AG20443 (cell line): Measurements from ENCODE around the gene CRADD.
A peak's percentile ranks its signal among the peaks of the same experiment; 100 is the strongest.
"Not testable (repeated sequence)": the region's sequence is repeated elsewhere in the genome, so short reads cannot be mapped to it uniquely, and the experiment has no call there.

Source experiments
- DNase-seq: peaks from one replicate; pipeline ENCODE4 v3.0.0; 2012; ENCODE audit warnings: low spot score, mixed read lengths

The CRADD gene

DNA sequence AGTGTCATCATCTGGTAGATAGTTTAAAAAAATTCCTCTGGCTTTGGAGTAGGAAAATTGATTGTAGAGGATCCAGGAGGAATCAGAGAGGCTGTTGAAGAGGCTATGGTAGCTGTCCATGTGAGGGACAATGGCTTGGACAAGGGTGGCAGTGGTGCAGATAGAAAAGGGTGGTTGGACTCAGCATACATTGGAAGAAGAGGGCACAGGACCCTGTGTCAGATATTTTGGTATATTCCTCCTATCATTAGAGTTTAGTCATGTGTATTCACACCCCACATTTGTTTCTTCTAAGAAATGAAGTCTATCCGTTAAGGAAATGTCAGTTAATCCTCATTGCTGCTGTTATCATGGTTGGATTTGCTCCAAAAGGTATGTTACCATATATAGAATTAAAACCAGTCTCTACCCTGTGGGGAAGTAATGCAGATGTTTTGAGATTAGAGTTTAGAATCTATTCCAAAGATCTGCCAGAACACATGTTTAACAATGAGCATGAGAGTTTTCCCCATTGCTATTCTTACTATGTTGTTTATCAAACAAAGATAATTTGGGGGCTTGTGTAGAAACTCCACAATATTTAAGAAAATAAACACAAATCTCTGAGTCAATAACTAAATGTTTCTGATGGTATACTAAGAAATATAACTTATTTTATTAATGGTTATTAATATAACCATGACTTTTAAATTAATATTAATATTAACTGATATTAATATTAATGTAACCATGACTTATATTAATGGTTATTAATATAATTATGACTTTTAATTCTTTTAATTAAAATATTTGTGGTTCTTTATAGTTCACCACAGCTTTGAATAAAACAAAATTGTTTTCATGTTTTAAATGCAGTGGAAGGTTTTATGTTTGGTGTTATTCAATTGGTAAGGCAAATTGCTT is 80.9 kb downstream of the CRADD start:
- no peak for DNase-seq

- DNase-seq = no peak
Measured at GRCh38 chr12:93758801-93759373, 81.7 kb downstream of the CRADD start.

GRCh38 chr12:93759512-93760081 is 82.4 kb downstream of the CRADD start:
- no peak for DNase-seq

DNA sequence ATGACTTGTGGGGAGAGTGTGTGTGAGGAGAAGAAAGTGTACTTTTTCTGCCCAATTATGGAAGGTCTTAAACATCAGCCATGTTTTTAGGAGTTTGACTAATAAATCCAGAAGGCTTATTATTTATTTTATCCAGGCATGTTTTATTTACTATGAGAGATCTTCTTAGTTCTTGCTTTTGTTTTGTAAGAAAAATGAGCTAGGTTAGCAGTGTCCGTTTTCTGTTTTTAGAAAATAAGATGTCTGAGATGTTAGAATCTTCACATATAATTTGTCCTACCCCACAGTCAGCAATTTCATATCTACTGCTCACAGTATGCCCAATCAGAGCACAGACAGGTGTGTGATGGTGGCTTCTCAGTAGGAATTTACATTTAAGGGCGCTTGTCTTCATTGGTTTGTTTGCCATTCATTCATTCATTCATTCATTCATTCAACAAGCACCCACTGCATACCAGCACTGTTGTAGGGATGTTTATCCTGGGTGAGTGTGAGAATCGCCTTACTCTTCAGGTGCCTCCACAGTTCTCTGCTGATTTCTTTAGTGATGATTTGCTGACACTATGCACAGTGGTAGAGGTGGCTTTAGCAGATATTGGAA is 83.2 kb downstream of the CRADD start:
- DNase-seq = no peak

- peak; percentile 49 for DNase-seq
Measured at GRCh38 chr12:93762059-93762719, 85.0 kb downstream of the CRADD start.

DNA sequence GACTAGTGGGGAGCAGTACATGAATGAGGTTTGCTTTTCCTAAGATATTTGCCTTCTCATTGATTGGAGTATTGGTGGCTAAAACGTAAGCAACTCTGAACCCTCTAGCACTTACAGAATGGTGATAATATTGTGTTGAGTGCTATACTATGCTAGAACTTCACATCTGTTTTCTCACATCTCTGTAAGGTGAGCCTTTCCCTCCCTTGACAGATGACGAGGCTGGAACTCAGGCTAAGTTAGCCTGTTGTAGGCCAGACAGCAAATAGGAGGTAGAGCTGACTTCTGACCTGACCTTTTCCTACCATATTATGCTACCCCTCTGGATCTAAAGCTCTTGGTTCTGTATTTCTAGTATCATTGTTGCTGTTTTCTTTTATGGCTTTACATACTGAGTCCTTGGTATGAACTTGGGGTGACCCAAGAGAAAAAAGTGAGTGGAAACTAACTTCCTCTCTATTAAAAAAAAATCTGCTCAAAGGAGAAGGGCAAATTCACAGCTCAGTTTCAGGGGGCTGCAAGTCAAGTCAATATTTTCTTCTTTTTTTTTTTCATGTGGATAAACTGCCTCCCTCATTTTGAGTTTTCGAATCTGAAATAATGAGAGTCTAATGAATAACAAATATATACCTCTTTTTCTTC is 85.9 kb downstream of the CRADD start:
- no peak for DNase-seq

DNA sequence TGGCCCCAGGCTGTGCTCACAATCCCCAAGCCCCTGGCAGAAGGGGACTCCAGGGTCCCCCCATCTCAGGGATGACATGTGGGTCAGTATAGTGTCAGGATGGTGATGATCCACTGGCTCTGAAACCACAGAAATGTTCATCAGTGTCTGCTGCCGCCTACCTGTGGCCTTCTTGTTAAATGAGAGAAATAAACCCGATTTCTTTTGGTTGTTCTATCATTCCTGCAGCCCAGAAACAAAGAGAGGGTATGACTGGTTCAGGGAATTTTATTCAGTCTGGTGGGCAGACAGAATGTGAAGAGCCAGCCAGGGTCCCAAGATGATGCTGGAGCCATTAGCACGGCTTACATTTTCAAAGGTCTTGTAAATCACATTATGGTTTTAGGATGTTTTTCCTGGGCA is 86.6 kb downstream of the CRADD start:
- no peak for DNase-seq

GRCh38 chr12:93766371-93766770 is 89.2 kb downstream of the CRADD start:
- no peak for DNase-seq

DNA sequence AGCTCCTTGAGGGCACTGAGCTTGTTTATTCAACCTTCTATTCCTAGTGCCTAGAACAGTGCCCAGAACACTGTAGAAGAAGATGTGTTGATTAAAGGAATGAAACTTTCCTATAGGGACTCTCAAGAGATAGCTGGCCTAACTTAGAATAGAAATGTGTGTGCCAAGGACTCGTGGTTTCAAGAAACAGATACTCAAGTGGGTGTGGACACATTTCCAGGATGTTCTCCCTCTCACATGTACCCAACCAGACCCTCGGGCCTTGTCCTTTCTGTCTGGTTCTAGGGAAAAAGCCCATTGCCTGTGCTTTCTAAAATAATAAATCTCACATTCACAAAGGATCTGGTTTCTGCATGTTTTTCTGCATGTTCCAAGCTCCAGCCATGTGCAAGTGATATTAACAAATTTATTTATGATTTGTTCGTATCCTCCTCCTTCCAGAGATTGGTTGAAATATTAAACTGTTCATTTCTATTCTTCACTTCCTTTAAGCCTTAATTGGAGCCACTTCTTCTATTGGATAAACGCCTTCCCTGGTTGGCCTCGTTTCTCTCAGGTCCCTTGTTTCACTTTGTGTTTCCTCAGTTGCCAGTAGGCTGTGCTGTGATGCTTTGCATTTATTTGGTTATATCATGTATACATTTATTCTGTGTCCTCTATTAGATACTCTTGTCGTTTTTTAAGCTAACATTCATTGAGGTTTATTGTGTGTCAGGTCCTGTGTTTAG is 89.8 kb downstream of the CRADD start:
- peak; percentile 64 for DNase-seq

DNA sequence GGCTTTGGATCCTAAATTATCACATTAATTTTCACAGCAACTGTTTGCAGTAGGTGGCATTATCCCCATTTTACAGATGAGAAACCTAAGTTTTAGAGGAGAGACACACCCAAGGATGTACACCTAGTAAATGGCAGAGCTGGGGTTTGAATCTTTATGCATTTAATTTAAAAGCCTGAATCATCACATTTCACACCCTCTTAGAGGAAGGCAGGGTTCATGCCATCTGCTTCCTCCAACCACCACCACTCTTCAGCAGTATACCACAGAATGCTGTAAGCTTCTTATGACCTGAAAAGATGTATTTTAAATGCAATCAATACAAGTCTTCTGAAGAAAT is 90.3 kb downstream of the CRADD start:
- no peak for DNase-seq

DNA sequence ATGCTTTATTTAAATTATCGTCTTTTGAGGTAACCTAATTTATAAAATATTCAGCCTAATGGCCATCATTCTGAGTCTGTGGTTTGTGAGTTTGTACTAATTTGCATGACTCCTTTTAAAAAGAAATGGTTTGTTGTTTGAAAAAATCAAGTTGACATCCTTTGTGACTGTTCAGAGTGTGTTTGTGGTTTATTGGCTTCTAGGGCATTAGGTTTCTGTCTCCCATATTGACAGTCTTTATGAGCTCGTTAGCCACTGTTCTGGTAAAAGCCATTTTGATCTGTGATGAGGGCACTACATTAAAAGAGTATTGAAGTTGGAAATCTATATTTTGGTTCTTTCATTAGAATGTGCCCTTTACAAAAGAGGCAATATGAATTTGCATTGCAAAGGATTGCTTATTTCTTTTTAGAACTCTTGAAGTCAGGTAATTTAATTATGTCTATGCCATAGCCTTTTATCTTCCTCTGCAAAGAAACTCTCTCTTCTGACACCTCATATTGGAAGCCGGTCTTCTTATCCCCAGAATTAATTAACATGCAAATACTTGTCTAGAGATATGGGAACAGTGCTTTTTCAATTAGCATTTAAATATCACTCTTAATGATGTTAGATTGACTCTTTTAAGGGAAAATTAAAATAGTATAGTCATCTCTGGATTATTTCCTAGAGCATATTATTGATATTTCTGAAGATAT is 95.0 kb downstream of the CRADD start:
- DNase-seq = no peak

DNA sequence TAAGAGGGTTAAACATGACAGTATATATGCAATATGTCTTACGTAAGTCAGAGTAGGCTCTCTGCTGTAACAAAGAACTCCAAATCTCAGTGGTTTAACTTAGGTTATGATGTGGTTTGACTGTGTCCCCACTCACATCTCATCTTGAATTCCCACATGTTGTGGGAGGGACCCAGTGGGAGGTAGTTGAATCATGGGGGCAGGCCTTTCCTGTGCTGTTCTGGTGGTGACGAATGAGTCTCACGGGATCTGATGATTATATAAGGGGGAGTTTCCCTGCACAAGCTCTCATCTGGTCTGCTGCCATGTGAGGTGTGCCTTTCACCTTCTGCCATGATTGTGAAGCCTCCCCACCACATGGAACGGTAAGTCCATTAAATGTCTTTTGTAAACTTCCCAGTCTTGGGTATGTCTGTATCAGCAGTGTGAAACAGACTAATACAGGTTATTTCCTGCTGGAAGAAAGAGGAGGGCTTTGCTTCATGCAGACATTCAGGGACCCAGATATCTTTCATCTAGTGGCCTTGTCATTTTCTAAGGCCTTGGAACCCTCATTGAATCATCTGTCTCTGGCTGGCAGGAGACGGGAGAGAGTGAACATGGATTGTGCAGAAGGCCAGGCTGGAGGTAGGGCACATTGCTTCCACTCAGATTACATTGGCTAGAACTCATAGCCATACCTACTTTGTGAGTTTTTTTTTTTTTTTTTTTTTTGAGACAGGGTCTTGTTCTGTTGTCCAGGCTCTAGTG is 96.1 kb downstream of the CRADD start:
- no peak for DNase-seq

DNA sequence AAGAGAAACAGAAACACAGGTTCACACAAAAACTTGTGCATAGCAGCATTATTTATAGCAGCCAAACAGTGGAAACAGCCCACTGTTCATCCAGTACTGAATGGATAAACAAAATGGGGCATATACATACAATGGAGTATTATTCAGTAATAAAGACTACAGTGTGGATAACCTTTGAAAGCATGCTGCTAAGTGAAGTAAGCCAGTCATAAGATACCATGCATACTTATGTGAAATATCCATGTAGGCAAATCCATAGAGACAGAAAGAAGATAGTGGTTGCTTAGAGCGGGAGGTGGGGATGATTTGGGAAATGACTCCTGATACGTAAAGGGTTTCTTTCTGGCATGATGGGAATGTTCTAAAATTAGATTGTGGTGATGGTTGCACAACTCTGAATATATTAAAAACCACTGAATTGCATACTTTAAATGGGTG is 99.4 kb downstream of the CRADD start:
- peak; percentile 56 for DNase-seq

DNA sequence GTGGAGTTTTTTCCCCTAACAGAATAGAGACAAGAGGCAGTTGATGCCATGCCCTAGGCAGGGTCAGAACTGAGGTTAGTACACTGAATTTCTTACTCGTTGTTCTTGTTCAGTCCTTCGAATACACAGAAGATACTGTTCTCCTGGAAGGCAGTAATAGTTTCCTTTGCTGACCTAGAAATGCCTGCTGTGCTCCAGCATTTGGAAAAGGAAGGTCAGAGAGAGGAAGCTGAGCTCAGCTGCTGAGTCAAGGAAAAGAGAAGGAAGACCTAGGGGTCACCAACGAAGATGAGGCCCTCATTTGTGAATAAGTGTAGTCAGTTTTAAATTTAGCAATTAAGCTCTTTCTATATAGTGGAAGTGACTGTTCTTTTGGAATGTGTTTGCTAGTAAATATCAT is 100.1 kb downstream of the CRADD start:
- peak; percentile 20 for DNase-seq

DNA sequence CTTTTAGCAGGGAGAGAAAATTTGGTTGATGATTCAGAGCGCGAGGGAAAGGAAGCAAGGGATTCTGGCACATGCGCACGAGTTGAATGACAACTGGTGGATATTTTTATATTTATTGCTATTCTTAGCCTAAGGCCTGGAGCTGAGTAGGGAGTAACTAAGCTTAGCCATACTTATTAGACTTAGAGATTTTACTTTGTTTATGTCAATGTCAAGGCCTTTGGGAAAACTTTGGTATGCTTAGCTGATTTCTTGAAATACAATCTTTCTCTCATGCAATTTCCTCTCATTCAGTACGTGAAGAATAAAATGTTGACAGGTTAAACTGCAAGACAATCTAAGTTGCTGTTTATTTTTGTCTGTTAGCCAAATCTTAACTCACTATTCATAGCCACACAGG is 101.1 kb downstream of the CRADD start:
- peak; percentile 77 for DNase-seq

GRCh38 chr12:93778766-93779165 is 101.6 kb downstream of the CRADD start:
- no peak for DNase-seq

DNA sequence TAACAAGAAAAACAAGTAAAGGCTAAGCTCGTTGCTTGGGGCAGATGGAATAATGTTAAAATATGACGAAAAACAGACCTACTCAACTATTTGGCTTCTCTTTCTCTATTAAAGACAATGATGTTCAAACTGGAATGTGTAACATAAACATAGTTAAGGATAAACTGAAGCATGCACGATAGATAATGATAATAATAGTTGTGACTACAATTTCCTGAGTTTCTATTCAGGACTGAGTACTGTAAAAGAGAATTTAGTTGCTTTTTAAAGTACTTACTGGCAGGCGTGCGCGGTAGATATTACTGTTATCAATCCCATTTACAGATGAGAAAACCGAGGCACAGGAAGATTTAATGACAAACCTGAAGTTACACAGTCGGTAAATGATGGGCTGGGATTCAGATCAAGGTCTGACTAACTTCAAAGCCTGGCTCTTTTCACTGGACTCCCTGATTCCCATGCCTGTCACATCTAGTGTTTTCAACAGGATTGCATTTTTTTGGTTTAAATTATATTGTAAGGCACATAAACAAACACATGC is 103.0 kb downstream of the CRADD start:
- no peak for DNase-seq

GRCh38 chr12:93780886-93781285 is 103.7 kb downstream of the CRADD start:
- DNase-seq = not testable (repeated sequence)

DNA sequence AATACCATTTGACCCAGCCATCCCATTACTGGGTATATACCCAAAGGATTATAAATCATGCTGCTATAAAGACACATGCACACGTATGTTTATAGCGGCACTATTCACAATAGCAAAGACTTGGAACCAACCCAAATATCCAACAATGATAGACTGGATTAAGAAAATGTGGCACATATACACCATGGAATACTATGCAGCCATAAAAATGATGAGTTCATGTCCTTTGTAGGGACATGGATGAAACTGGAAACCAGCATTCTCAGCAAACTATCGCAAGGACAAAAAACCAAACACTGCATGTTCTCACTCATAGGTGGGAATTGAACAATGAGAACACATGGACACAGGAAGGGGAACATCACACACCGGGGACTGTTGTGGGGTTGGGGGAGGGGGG is 104.8 kb downstream of the CRADD start:
- not testable (repeated sequence) for DNase-seq

GRCh38 chr12:93782853-93783252 is 105.7 kb downstream of the CRADD start:
- no peak for DNase-seq
